ENCODE measurements around the gene TFPT. TPM values are rescaled to one million over a fixed set of nuclear protein-coding genes. Genes with fewer than 3 reads are reported as not detected.
A peak's percentile ranks its signal among the peaks of the same experiment; 100 is the strongest.

The TFPT gene
- total RNA-seq, 3 donors from 2014 or later (not counting 1 experiment from before 2014, with no cell fraction given): 14.1 to 14.4 (median 14.2) TPM

GRCh38 chr19:54107876-54108490 lies 7.5 kb downstream of the TFPT start:
- no peaks in the 10 kb centered on the region for H3K27me3 ChIP-seq (ENCODE audit: control insufficient read depth, insufficient read depth, low read length)
- peaks cover 7% of the 10 kb centered on the region for H3K4me1 ChIP-seq (ENCODE audit: control insufficient read depth, insufficient read depth, low read length)
- no peak for DNase-seq
- no peak for ATAC-seq
- no peak overlapping the region for H3K27ac ChIP-seq (ENCODE audit: low read length)
- H3K27ac Mint-ChIP-seq: no peak overlapping the region
- peaks cover 10 to 22% of the 10 kb centered on the region in 2 donors for H3K4me1 Mint-ChIP-seq
- intact Hi-C loops (cut with micrococcal nuclease): no loop called here
- no peaks in the 10 kb centered on the region for H3K9me3 ChIP-seq (ENCODE audit: control insufficient read depth, insufficient read depth, low read length)
- no peaks in the 10 kb centered on the region for H3K9me3 Mint-ChIP-seq
- H3K4me3 Mint-ChIP-seq: no peak overlapping the region
- no peak overlapping the region for H3K4me3 ChIP-seq (ENCODE audit: low read length)
- WGBS (ENCODE audit: insufficient coverage): 96% methylated on average over 21 of the region's 21 CpGs
- H3K36me3 Mint-ChIP-seq: no peaks in the 10 kb centered on the region
- TF ChIP-seq CTCF (IDR thresholded peaks at IDR 0.05): no peak
- H3K36me3 ChIP-seq (ENCODE audit: control insufficient read depth, insufficient read depth, low read length): peaks cover 46% of the 10 kb centered on the region
- H3K27me3 Mint-ChIP-seq (ENCODE audit: low read depth in 2 of 2): no peaks in the 10 kb centered on the region

GRCh38 chr19:54106716-54107115 lies 8.7 kb downstream of the TFPT start:
- H3K36me3 Mint-ChIP-seq: no peaks in the 10 kb centered on the region
- Histone ChIP-seq H3K27ac (ENCODE audit: low read length) (no peak overlapping the region), H3K4me3 (ENCODE audit: low read length) (no peak overlapping the region), H3K27me3 (ENCODE audit: control insufficient read depth, insufficient read depth, low read length) (no peaks in the 10 kb centered on the region), H3K9me3 (ENCODE audit: control insufficient read depth, insufficient read depth, low read length) (no peaks in the 10 kb centered on the region), H3K36me3 (ENCODE audit: control insufficient read depth, insufficient read depth, low read length) (peaks cover 46% of the 10 kb centered on the region), H3K4me1 (ENCODE audit: control insufficient read depth, insufficient read depth, low read length) (peaks cover 14% of the 10 kb centered on the region)
- DNase-seq (no peak), ATAC-seq (no peak)
- no peaks in the 10 kb centered on the region for H3K27me3 Mint-ChIP-seq (ENCODE audit: low read depth in 2 of 2)
- peaks cover 17 to 30% of the 10 kb centered on the region in 2 donors for H3K4me1 Mint-ChIP-seq
- TF ChIP-seq CTCF (IDR thresholded peaks at IDR 0.05): no peak
- intact Hi-C loops (cut with micrococcal nuclease): no loop called here
- H3K4me3 Mint-ChIP-seq: no peak overlapping the region
- H3K27ac Mint-ChIP-seq: no peak overlapping the region
- no peaks in the 10 kb centered on the region for H3K9me3 Mint-ChIP-seq
- WGBS (ENCODE audit: insufficient coverage): 97% methylated on average over 15 of the region's 15 CpGs

GRCh38 chr19:54105796-54106195 lies 9.7 kb downstream of the TFPT start:
- Histone ChIP-seq H3K9me3 (ENCODE audit: control insufficient read depth, insufficient read depth, low read length) (no peaks in the 10 kb centered on the region), H3K27ac (ENCODE audit: low read length) (no peak overlapping the region), H3K4me1 (ENCODE audit: control insufficient read depth, insufficient read depth, low read length) (peaks cover 14% of the 10 kb centered on the region), H3K4me3 (ENCODE audit: low read length) (no peak overlapping the region), H3K27me3 (ENCODE audit: control insufficient read depth, insufficient read depth, low read length) (no peaks in the 10 kb centered on the region), H3K36me3 (ENCODE audit: control insufficient read depth, insufficient read depth, low read length) (peaks cover 44% of the 10 kb centered on the region)
- intact Hi-C loops (cut with micrococcal nuclease): no loop called here
- Mint-ChIP-seq H3K4me3 (no peak overlapping the region), H3K27me3 (ENCODE audit: low read depth in 2 of 2) (no peaks in the 10 kb centered on the region), H3K36me3 (no peaks in the 10 kb centered on the region), H3K9me3 (no peaks in the 10 kb centered on the region), H3K4me1 (peaks cover 16 to 33% of the 10 kb centered on the region in 2 donors), H3K27ac (peak overlapping the region in 1 of 2 donors; percentile 28)
- no peak for TF ChIP-seq CTCF (IDR thresholded peaks at IDR 0.05)
- no peak for ATAC-seq
- 98% methylated on average over 10 of the region's 10 CpGs for WGBS (ENCODE audit: insufficient coverage)
- DNase-seq: no peak
